GM12875 (cell line): ENCODE data around the gene RAP1GDS1.
"Not testable (repeated sequence)": the region's sequence is repeated elsewhere in the genome, so short reads cannot be mapped to it uniquely, and the experiment has no call there.

Experiments
- H3K4me3 ChIP-seq: one replicate; pipeline ENCODE4 v1.5.1; 2011; ENCODE audit warnings: low read depth, low read length, control low read depth
- CTCF ChIP-seq: IDR thresholded peaks from 2 replicates; pipeline ENCODE4 v1.5.1; 2011; ENCODE audit warnings: low read depth, mild to moderate bottlenecking, control low read depth, inconsistent platforms, low read length, moderate library complexity, borderline replicate concordance; ENCODE audit not compliant: insufficient read depth

The RAP1GDS1 gene

GRCh38 chr4:98262431-98262830 lies 1.2 kb downstream of the RAP1GDS1 start:
- no peak overlapping the region for H3K4me3 ChIP-seq
- no peak for TF ChIP-seq CTCF

GRCh38 chr4:98267498-98267897 lies 6.3 kb downstream of the RAP1GDS1 start:
- H3K4me3 ChIP-seq, result no peak overlapping the region

GRCh38 chr4:98275145-98275544 lies 14.0 kb downstream of the RAP1GDS1 start:
- H3K4me3 ChIP-seq, result no peak overlapping the region
- TF ChIP-seq CTCF, result no peak

More at GRCh38 chr4:98267498-98267897, 6.3 kb downstream of the RAP1GDS1 start:
- TF ChIP-seq CTCF, result no peak

- no peak overlapping the region for H3K4me3 ChIP-seq
- no peak for TF ChIP-seq CTCF
Measured at GRCh38 chr4:98283219-98284189, 22.3 kb downstream of the RAP1GDS1 start.

- no peak overlapping the region for H3K4me3 ChIP-seq
- no peak for TF ChIP-seq CTCF
Measured at GRCh38 chr4:98284640-98285046, 23.5 kb downstream of the RAP1GDS1 start.

GRCh38 chr4:98285676-98286075 lies 24.5 kb downstream of the RAP1GDS1 start:
- H3K4me3 ChIP-seq, result no peak overlapping the region
- no peak for TF ChIP-seq CTCF

- TF ChIP-seq CTCF, result no peak
- no peak overlapping the region for H3K4me3 ChIP-seq
Measured at GRCh38 chr4:98287328-98287727, 26.1 kb downstream of the RAP1GDS1 start.

- H3K4me3 ChIP-seq, result not testable (repeated sequence)
Measured at GRCh38 chr4:98288671-98289070, 27.5 kb downstream of the RAP1GDS1 start.
